HepG2 (cell line): ENCODE measurements around the gene GLUL.

Experiments used
- POLR2AphosphoS5 ChIP-seq: IDR thresholded peaks from 2 replicates; pipeline ENCODE4 v1.6.1; 2012; ENCODE audit warnings: low read depth, low read length
- TP53 ChIP-seq: sonication (generic); formaldehyde crosslinking; conservative IDR thresholded peaks from 2 replicates; pipeline ENCODE4 v1.4.0; 2020; ENCODE audit warnings: missing genetic modification reagents

DNA sequence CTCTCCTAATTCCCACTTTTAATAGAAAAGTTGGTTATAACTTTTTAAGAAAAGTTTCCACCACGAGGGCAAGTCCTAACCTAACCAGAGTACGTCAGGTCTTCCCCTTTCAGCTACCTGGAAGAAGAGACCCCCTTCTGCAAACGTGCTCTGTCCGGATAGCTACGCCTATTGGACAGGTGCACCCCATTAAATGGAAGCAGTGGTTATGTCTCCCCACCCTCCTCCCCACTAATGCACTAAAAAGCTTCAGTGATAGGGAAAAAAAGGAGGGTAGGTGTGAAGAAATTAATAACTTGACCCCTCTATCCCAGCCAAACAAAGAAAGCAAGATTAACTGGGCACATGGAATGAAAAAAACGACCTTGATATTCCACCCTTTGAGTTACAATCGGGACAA lies 7.7 kb downstream of the GLUL start:
- TF ChIP-seq TP53 (CRISPR knock-in tag) (no peak), POLR2AphosphoS5 (no peak)
